Prostate gland (tissue), 2 donors: Measurements from ENCODE around the gene CEBPB.

Source experiments
- CTCF ChIP-seq, 4 experiments: fragments of 200-600 bp in 2 of 4; fragments of 450-650 bp in 2 of 4; sonication (generic) in 2 of 4; IDR thresholded peaks; 1 replicate in 3 of 4; 2 replicates in 1 of 4; pipeline ENCODE4 v1.5.1; 2016 to 2019; ENCODE audit warnings: antibody characterized with exemption in 4 of 4, mild to moderate bottlenecking in 2 of 4, moderate library complexity in 2 of 4
- POLR2A ChIP-seq: fragments of 450-650 bp; IDR thresholded peaks from one replicate; pipeline ENCODE4 v1.6.1; 2016; ENCODE audit warnings: antibody characterized with exemption, mild to moderate bottlenecking
- POLR2AphosphoS5 ChIP-seq: sonication (generic); formaldehyde crosslinking; IDR thresholded peaks from one replicate; pipeline ENCODE4 v1.6.1; 2017; ENCODE audit warnings: antibody characterized with exemption

- peak; percentile 52 for TF ChIP-seq POLR2A
- TF ChIP-seq CTCF (IDR thresholded peaks at IDR 0.05), result no peak
- peak; percentile 91 for TF ChIP-seq POLR2AphosphoS5
Measured at GRCh38 chr20:50192364-50193198, 2.0 kb downstream of the CEBPB start.
